Adrenal gland (tissue), 5 donors: Measurements from ENCODE around the gene STN1.

Source experiments
- CTCF ChIP-seq, 6 experiments: fragments of 450-650 bp in 4 of 6; fragments of 200-600 bp in 2 of 6; sonication (generic) in 1 of 6; IDR thresholded peaks; 1 replicate in 5 of 6; 2 replicates in 1 of 6; pipeline versions ENCODE4 v1.5.1 to v1.8.0; 2016 to 2021; ENCODE audit warnings: antibody characterized with exemption in 6 of 6, mild to moderate bottlenecking in 2 of 6, moderate library complexity in 1 of 6
- POLR2A ChIP-seq, 2 donors: fragments of 450-650 bp; IDR thresholded peaks; one replicate each; pipeline ENCODE4 v1.6.1; 2017; ENCODE audit warnings: antibody characterized with exemption in 2 of 2, mild to moderate bottlenecking in 2 of 2, moderate library complexity in 1 of 2
- donor health status: DM: no; HTN: no; CAD: no.

- TF ChIP-seq CTCF (IDR thresholded peaks at IDR 0.05) (peak; percentile 82 to 95 (median 86)), POLR2A (IDR thresholded peaks at IDR 0.05) (no peak)
These were observed 29.7 kb downstream of the STN1 start for GRCh38 chr10:103888113-103888841.
